Neural progenitor cell (in vitro differentiated cells): Measurements from ENCODE around the gene FES. TPM values are rescaled to one million over a fixed set of nuclear protein-coding genes. Genes with fewer than 3 reads are reported as not detected.

ENCODE experiments used
- DNase-seq: peaks from one replicate; pipeline ENCODE4 v3.0.0-alpha.2; 2016; ENCODE audit warnings: low spot score
- H2AFZ ChIP-seq: fragments of 200-600 bp; sonication (generic); replicated peaks from 2 replicates; pipeline ENCODE4 v1.6.1; 2016; ENCODE audit warnings: antibody characterized with exemption
- H3F3A ChIP-seq: fragments of 200-600 bp; sonication (generic); 2 replicates; pipeline ENCODE4 v1.6.1; 2016; ENCODE audit warnings: antibody characterized with exemption, low read depth
- H3K27ac ChIP-seq: fragments of 200-600 bp; sonication (generic); 2 replicates; pipeline ENCODE4 v1.5.1; 2016; ENCODE audit warnings: mild to moderate bottlenecking
- H3K27me3 ChIP-seq: fragments of 200-600 bp; sonication (generic); 2 replicates; pipeline ENCODE4 v1.6.1; 2016; ENCODE audit warnings: mild to moderate bottlenecking, moderate library complexity
- H3K36me3 ChIP-seq: fragments of 200-600 bp; sonication (generic); 2 replicates; pipeline ENCODE4 v1.5.1; 2016
- H3K4me1 ChIP-seq: fragments of 200-600 bp; sonication (generic); 2 replicates; pipeline ENCODE4 v1.6.1; 2016; ENCODE audit warnings: mixed run types
- H3K4me2 ChIP-seq: fragments of 200-600 bp; sonication (generic); 2 replicates; pipeline ENCODE4 v1.6.1; 2016
- H3K4me3 ChIP-seq: fragments of 200-600 bp; sonication (generic); 2 replicates; pipeline ENCODE4 v1.5.1; 2016
- H3K79me2 ChIP-seq: fragments of 200-600 bp; sonication (generic); 2 replicates; pipeline ENCODE4 v1.6.1; 2016; ENCODE audit warnings: low read depth
- H3K9ac ChIP-seq: fragments of 200-600 bp; sonication (generic); 2 replicates; pipeline ENCODE4 v1.6.1; 2016
- H3K9me3 ChIP-seq: fragments of 200-600 bp; sonication (generic); 2 replicates; pipeline ENCODE4 v1.5.1; 2016; ENCODE audit warnings: low read depth
- H4K20me1 ChIP-seq: fragments of 200-600 bp; sonication (generic); 2 replicates; pipeline ENCODE4 v1.6.1; 2016; ENCODE audit warnings: low read depth
- H3K27ac Mint-ChIP-seq: 3 replicates; pipeline ENCODE4 v1.8.0; 2021; ENCODE audit warnings: mixed read lengths
- H3K27me3 Mint-ChIP-seq: 2 replicates; pipeline ENCODE4 v1.8.0; 2022; ENCODE audit warnings: low read depth, mild to moderate bottlenecking, inconsistent platforms, moderate library complexity, mixed read lengths; ENCODE audit not compliant: insufficient read depth
- H3K36me3 Mint-ChIP-seq: 3 replicates; pipeline ENCODE4 v1.8.0; 2021; ENCODE audit warnings: mixed read lengths
- H3K4me1 Mint-ChIP-seq: 3 replicates; pipeline ENCODE4 v1.8.0; 2021; ENCODE audit warnings: mixed read lengths
- H3K4me3 Mint-ChIP-seq: 3 replicates; pipeline ENCODE4 v1.8.0; 2021; ENCODE audit warnings: mild to moderate bottlenecking, moderate library complexity, mixed read lengths
- H3K9me3 Mint-ChIP-seq: 3 replicates; pipeline ENCODE4 v1.8.0; 2020; ENCODE audit warnings: mixed read lengths
- EZH2 ChIP-seq: fragments of 200-600 bp; sonication (generic); IDR thresholded peaks from 2 replicates; pipeline ENCODE4 v1.6.1; 2017; ENCODE audit warnings: antibody characterized with exemption, mild to moderate bottlenecking, moderate library complexity
- EZH2phosphoT487 ChIP-seq: fragments of 200-600 bp; sonication (generic); IDR thresholded peaks from 2 replicates; pipeline ENCODE4 v1.6.1; 2017; ENCODE audit warnings: antibody characterized with exemption
- total RNA-seq: library from RNA; depleted of rRNA; stranded (reverse); fragments of >200 nt; gene quantifications from 2 replicates; pipeline ENCODE4 v1.2.3, GENCODE V29; 2015; ENCODE audit warnings: low replicate concordance
- TF ChIP-seq, protein P1 (sequence below): fragments of 200-600 bp; sonication (generic); IDR thresholded peaks from 2 replicates; pipeline ENCODE4 v1.5.1; 2017; ENCODE audit warnings: antibody characterized with exemption, mild to moderate bottlenecking

Gene FES
- total RNA-seq, 1 donor from 2014 or later, result 11.7 TPM

DNA sequence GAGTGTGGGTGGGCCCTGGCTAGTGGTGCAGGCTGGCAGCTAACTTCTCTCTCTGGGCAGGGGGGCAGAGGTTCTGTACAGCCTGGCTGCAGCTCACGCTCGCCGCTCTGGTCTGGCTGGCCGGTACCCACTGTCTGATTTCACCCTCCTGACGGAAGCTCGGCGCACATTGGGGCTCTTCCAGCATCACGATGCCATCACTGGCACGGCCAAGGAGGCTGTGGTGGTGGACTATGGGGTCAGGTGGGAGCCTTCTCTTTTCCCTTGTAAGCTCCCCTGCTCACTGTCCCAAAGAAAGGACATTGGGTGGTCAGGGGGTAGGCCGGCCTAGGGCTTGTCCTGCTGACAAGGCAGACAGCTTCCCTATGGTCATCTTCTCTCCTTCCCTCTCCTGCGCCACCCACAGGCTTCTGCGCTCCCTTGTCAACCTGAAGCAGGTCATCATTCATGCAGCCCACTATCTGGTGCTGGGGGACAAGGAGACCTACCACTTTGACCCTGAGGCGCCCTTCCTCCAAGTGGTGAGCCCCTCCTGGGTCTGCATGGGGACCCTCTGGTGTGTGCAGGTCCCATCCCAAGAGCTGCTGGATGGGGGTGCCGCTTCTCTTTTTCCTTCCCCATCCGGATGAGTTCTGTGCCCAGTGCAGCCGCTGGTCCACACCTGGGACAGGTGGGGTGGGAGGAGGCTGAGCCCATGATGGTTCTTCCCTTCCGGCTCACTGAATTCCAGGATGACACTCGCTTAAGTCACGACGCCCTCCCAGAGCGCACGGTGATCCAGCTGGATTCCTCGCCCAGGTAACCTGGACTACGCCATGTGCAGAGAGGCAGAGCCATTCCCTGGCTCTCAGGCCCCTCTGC is 26.4 kb downstream of the FES start:
- Histone ChIP-seq H3K9me3 (no peaks in the 10 kb centered on the region), H3K27me3 (no peaks in the 10 kb centered on the region), H3K4me3 (no peak overlapping the region), H3K27ac (no peak overlapping the region), H3K4me2 (no peak overlapping the region), H2AFZ (no peak overlapping the region), H3K9ac (no peak overlapping the region), H3F3A (no peaks in the 10 kb centered on the region), H4K20me1 (no peaks in the 10 kb centered on the region), H3K79me2 (no peaks in the 10 kb centered on the region), H3K4me1 (no peaks in the 10 kb centered on the region), H3K36me3 (no peaks in the 10 kb centered on the region)
- Mint-ChIP-seq H3K27ac (no peak overlapping the region), H3K4me3 (no peak overlapping the region), H3K36me3 (peaks cover 26% of the 10 kb centered on the region), H3K9me3 (no peaks in the 10 kb centered on the region), H3K4me1 (no peaks in the 10 kb centered on the region), H3K27me3 (no peaks in the 10 kb centered on the region)
- TF ChIP-seq EZH2, result no peak
- TF ChIP-seq, protein P1, sequence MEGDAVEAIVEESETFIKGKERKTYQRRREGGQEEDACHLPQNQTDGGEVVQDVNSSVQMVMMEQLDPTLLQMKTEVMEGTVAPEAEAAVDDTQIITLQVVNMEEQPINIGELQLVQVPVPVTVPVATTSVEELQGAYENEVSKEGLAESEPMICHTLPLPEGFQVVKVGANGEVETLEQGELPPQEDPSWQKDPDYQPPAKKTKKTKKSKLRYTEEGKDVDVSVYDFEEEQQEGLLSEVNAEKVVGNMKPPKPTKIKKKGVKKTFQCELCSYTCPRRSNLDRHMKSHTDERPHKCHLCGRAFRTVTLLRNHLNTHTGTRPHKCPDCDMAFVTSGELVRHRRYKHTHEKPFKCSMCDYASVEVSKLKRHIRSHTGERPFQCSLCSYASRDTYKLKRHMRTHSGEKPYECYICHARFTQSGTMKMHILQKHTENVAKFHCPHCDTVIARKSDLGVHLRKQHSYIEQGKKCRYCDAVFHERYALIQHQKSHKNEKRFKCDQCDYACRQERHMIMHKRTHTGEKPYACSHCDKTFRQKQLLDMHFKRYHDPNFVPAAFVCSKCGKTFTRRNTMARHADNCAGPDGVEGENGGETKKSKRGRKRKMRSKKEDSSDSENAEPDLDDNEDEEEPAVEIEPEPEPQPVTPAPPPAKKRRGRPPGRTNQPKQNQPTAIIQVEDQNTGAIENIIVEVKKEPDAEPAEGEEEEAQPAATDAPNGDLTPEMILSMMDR, result no peak
- no peak for TF ChIP-seq EZH2phosphoT487
- DNase-seq, result no peak

- H3K9ac ChIP-seq, result no peak overlapping the region
- no peaks in the 10 kb centered on the region for H3K27me3 Mint-ChIP-seq
- no peak overlapping the region for H3K4me3 ChIP-seq
- no peaks in the 10 kb centered on the region for H3K79me2 ChIP-seq
- no peak overlapping the region for H3K27ac Mint-ChIP-seq
- no peaks in the 10 kb centered on the region for H3K4me1 Mint-ChIP-seq
- H3K4me1 ChIP-seq, result no peaks in the 10 kb centered on the region
- no peak for TF ChIP-seq EZH2phosphoT487
- TF ChIP-seq, protein P1, result no peak
- no peak for TF ChIP-seq EZH2
- no peaks in the 10 kb centered on the region for H3K9me3 Mint-ChIP-seq
- no peaks in the 10 kb centered on the region for H3K9me3 ChIP-seq
- H3K4me3 Mint-ChIP-seq, result no peak overlapping the region
- no peak overlapping the region for H3K27ac ChIP-seq
- no peak overlapping the region for H2AFZ ChIP-seq
- H3K36me3 Mint-ChIP-seq, result peaks cover 21% of the 10 kb centered on the region
- no peak overlapping the region for H3K4me2 ChIP-seq
- no peak for DNase-seq
- no peaks in the 10 kb centered on the region for H3K27me3 ChIP-seq
- H3F3A ChIP-seq, result no peaks in the 10 kb centered on the region
- H3K36me3 ChIP-seq, result no peaks in the 10 kb centered on the region
- H4K20me1 ChIP-seq, result no peaks in the 10 kb centered on the region
Measured at GRCh38 chr15:90911302-90911623, 27.0 kb downstream of the FES start.

DNA sequence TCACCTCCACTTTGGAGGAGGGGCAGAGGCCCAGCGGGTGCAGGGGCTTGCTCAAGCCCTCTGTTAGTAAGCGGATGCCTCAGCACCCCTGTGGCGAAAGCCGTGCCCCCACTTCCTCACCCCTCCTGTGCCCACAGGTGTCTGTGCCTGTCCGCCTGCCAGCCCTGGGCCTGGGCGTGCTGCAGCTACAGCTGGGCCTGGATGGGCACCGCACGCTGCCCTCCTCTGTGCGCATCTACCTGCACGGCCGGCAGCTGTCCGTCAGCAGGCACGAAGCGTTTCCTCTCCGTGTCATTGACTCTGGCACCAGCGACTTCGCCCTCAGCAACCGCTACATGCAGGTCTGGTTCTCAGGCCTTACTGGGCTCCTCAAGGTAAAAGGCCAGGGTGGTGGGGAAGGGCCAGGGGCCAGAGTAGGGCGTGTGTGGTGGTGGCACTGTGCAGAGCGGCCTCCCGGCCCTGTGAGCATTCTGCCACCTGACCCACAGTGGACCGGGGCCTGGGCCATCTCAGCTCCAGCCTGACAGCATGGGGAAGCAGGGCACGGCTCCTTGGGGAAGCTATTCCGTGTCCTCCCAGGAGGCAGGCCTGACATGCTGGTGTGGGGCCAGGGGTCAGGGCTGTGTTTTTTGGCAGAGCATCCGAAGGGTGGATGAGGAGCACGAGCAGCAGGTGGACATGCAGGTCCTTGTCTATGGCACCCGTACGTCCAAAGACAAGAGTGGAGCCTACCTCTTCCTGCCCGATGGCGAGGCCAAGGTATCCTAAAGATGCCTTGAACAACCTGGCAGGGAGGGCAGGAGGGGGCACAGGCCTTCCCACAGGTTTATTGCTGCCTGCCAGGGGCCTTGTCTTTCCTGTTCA is 27.8 kb downstream of the FES start:
- TF ChIP-seq, protein P1, result no peak
- TF ChIP-seq EZH2 (no peak), EZH2phosphoT487 (no peak)
- Histone ChIP-seq H3K9me3 (no peaks in the 10 kb centered on the region), H3K27me3 (no peaks in the 10 kb centered on the region), H3K4me3 (no peak overlapping the region), H3K27ac (no peak overlapping the region), H3K79me2 (no peaks in the 10 kb centered on the region), H3K4me2 (no peak overlapping the region), H2AFZ (no peak overlapping the region), H3K9ac (no peak overlapping the region), H3K4me1 (no peaks in the 10 kb centered on the region), H4K20me1 (no peaks in the 10 kb centered on the region), H3K36me3 (no peaks in the 10 kb centered on the region), H3F3A (no peaks in the 10 kb centered on the region)
- Mint-ChIP-seq H3K4me1 (no peaks in the 10 kb centered on the region), H3K4me3 (no peak overlapping the region), H3K36me3 (peaks cover 22% of the 10 kb centered on the region), H3K9me3 (no peaks in the 10 kb centered on the region), H3K27me3 (no peaks in the 10 kb centered on the region), H3K27ac (no peak overlapping the region)
- no peak for DNase-seq
